Measurements from ENCODE around the gene RALB. TPM values are rescaled to one million over a fixed set of nuclear protein-coding genes. Genes with fewer than 3 reads are reported as not detected.
A peak's percentile ranks its signal among the peaks of the same experiment; 100 is the strongest.
"Not testable (repeated sequence)": the region's sequence is repeated elsewhere in the genome, so short reads cannot be mapped to it uniquely, and the experiment has no call there.

The RALB gene
- total RNA-seq, 2 donors from 2014 or later = 43.7 to 48.5 TPM

DNA sequence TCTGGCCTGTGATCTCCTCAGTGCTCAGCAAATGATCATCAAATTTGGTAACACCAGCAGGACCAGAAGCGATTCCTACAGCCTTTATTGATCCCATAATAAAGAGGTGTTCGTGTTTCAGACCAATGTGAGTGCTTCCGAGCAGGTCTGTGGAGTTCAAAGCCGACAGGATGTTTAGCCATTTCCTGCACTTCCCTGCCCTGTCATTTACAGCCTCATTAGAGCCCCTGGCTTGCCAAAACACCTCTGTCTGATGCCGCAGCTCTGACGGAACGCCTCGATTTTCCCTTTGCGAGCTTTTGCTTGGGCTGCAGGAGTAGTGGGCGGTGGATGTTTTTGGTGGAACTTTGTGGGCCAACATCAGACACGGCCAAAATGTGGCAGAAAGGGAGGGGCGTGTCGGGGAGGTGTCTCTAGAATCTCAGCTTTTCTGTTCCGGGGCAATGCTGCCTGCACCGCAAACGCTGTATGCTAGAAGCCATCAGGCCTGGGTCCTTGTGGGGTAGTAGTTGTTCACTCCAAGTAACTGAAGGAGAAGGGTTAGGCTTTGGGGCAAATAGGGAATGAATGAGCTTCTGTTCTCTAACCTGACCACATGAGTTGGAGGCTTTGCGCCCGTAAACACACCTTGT is 67.2 kb downstream of the RALB start:
- no peak overlapping the region for H3K27ac ChIP-seq

DNA sequence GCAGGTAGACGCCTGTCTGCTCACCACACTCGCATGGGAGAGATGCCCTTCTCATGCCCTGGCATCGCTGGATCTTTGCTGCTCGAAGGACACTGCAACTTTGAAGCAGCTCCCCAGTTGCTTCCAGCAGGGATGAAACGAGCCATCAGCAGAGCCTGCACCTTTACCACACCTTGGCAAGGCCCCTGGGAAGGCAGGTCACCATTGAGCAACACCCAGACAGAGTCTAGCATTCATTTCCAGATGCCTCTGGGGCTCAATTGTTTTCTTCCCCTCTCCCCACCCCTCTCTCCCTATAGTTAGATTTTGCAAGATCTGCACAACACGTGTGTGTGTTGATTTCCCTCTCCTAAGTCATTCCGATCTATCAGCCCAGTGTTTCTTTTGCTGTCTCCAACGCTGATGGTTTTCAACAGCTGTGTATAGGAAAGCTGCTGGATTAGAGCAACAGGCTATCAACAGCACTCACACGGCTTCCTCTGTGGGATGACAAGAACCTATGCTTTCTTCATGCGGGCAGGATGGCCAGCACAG is 67.7 kb downstream of the RALB start:
- TF ChIP-seq, protein P1, sequence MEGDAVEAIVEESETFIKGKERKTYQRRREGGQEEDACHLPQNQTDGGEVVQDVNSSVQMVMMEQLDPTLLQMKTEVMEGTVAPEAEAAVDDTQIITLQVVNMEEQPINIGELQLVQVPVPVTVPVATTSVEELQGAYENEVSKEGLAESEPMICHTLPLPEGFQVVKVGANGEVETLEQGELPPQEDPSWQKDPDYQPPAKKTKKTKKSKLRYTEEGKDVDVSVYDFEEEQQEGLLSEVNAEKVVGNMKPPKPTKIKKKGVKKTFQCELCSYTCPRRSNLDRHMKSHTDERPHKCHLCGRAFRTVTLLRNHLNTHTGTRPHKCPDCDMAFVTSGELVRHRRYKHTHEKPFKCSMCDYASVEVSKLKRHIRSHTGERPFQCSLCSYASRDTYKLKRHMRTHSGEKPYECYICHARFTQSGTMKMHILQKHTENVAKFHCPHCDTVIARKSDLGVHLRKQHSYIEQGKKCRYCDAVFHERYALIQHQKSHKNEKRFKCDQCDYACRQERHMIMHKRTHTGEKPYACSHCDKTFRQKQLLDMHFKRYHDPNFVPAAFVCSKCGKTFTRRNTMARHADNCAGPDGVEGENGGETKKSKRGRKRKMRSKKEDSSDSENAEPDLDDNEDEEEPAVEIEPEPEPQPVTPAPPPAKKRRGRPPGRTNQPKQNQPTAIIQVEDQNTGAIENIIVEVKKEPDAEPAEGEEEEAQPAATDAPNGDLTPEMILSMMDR (IDR thresholded peaks at IDR 0.05) = no peak
- Histone ChIP-seq H3K4me3 (no peak overlapping the region), H3K27ac (no peak overlapping the region), H3K4me1 (peaks cover 0 to 30% of the 10 kb centered on the region in 2 donors), H3K9me3 (no peaks in the 10 kb centered on the region), H3K27me3 (no peaks in the 10 kb centered on the region), H3K36me3 (no peaks in the 10 kb centered on the region)
- no peak for DNase-seq (ENCODE audit: low spot score)

More for the DNA sequence above, 67.2 kb downstream of the RALB start:
- H3K4me3 ChIP-seq = no peak overlapping the region
- no peak for DNase-seq (ENCODE audit: low spot score)
- no peaks in the 10 kb centered on the region for H3K36me3 ChIP-seq
- no peaks in the 10 kb centered on the region for H3K9me3 ChIP-seq
- peaks cover 0 to 30% of the 10 kb centered on the region in 2 donors for H3K4me1 ChIP-seq
- TF ChIP-seq, protein P1 (IDR thresholded peaks at IDR 0.05) = no peak
- no peaks in the 10 kb centered on the region for H3K27me3 ChIP-seq

GRCh38 chr2:120320887-120321556 is 68.4 kb downstream of the RALB start:
- not testable (repeated sequence) for H3K4me3 ChIP-seq

GRCh38 chr2:120321721-120322284 is 69.2 kb downstream of the RALB start:
- Histone ChIP-seq H3K4me1 (peaks cover 0 to 30% of the 10 kb centered on the region in 2 donors), H3K27me3 (no peaks in the 10 kb centered on the region), H3K27ac (no peak overlapping the region), H3K9me3 (no peaks in the 10 kb centered on the region), H3K36me3 (no peaks in the 10 kb centered on the region), H3K4me3 (no peak overlapping the region)
- TF ChIP-seq, protein P1 (IDR thresholded peaks at IDR 0.05) = no peak
- DNase-seq (ENCODE audit: low spot score) = no peak

More at GRCh38 chr2:120320887-120321556, 68.4 kb downstream of the RALB start:
- not testable (repeated sequence) for DNase-seq (ENCODE audit: low spot score); H3K36me3 ChIP-seq; H3K9me3 ChIP-seq; H3K27me3 ChIP-seq; H3K27ac ChIP-seq
- peaks cover 0 to 30% of the 10 kb centered on the region in 2 donors for H3K4me1 ChIP-seq

- H3K27ac ChIP-seq = no peak overlapping the region
- no peak for DNase-seq (ENCODE audit: low spot score)
- H3K27me3 ChIP-seq = no peaks in the 10 kb centered on the region
- no peaks in the 10 kb centered on the region for H3K36me3 ChIP-seq
- peaks cover 0 to 30% of the 10 kb centered on the region in 2 donors for H3K4me1 ChIP-seq
- no peaks in the 10 kb centered on the region for H3K9me3 ChIP-seq
- H3K4me3 ChIP-seq = no peak overlapping the region
- TF ChIP-seq, protein P1 (IDR thresholded peaks at IDR 0.05) = no peak
Observed at GRCh38 chr2:120322329-120322728, 69.7 kb downstream of the RALB start.

DNA sequence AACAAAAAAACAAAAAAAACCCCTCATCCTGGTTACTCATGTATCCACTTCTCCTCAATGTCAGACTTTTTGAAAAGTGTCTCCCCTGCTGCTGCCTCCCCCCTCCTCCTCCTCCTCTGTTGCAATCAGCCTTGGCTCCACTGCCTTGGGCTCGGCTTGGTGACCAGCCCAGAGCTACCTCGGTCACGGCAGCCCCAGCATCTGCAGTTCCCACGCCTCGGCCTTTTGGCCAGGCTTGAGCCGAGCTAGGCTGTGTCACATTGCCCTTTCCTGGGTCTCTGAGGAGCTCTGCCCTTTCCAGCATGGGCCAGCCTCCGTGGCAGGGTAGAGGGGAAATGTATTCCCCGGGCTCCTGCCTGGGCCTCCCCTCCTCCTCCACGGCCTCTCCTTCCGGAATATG is 70.6 kb downstream of the RALB start:
- H3K9me3 ChIP-seq = no peaks in the 10 kb centered on the region

More for the DNA sequence above, 70.6 kb downstream of the RALB start:
- DNase-seq (ENCODE audit: low spot score) = peak; percentile 85
- H3K27ac ChIP-seq = no peak overlapping the region
- peaks cover 0 to 30% of the 10 kb centered on the region in 2 donors for H3K4me1 ChIP-seq
- H3K36me3 ChIP-seq = no peaks in the 10 kb centered on the region
- no peaks in the 10 kb centered on the region for H3K27me3 ChIP-seq
- H3K4me3 ChIP-seq = no peak overlapping the region
- TF ChIP-seq, protein P1 (IDR thresholded peaks at IDR 0.05) = no peak
